Measurements from ENCODE around the gene PRB3.
A peak's percentile ranks its signal among the peaks of the same experiment; 100 is the strongest.

Gene PRB3

DNA sequence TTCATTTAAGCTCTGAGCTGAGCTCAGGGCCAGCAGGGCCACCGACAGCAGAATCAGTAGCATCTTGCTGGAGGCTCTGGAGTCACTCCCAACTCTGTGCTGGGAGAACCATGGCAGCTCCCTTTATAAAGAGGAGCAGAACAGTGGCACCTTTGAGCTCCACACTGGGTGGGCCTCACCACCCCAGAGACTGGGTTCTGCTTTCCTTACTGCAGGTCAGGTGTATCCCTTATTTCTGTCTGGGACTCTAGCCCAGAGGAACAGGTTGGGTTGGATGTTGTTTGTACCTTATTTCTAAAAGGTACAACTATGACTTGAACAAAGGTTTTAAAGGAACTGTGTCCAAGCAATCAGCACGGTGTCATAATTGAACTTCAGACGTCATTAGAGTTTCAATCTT, at the start of gene PRB3:
PRB3 (minus strand) TSS at position 101 of the 400 bp plus-strand sequence; CDS start at position 63, 38 bp downstream.
- DNase-seq, result no peak

- no peak for DNase-seq
These were observed 40.8 kb upstream of the PRB3 start, which contains the start of gene PRB4 for GRCh38 chr12:11310336-11310735. Gene PRB4, minus strand, starts transcription at chr12:11310436. Its CDS starts 38 bp downstream, at chr12:11310398.

- DNase-seq, result no peak
These were observed 37.6 kb upstream of the PRB3 start for GRCh38 chr12:11307143-11307542.

- no peak for DNase-seq
These were observed 3.9 kb upstream of the PRB3 start for GRCh38 chr12:11273449-11273848.

DNA sequence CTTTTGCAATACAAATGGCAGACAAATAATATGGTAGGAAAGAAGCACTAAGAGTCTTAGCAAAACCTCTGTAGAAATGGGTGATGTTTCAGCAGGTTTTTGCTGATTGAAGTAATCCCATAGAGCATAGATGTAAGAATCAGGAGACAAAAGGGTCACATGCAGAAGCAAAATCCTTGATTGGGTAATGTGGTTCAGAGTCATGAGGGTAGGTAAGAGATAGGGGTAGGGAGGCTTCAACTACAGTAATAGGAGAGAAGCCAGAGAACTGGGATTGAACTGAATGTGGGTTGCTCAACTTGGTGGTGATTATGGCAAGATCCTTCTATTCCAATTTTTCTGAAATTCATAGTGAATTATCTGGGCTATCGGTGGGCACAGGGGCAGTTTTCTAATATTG, 5.0 kb downstream of the PRB3 start:
- no peak for DNase-seq

GRCh38 chr12:11246489-11246888, 23.0 kb downstream of the PRB3 start:
- DNase-seq, result no peak

GRCh38 chr12:11242656-11243055, 26.9 kb downstream of the PRB3 start:
- DNase-seq, result no peak

DNA sequence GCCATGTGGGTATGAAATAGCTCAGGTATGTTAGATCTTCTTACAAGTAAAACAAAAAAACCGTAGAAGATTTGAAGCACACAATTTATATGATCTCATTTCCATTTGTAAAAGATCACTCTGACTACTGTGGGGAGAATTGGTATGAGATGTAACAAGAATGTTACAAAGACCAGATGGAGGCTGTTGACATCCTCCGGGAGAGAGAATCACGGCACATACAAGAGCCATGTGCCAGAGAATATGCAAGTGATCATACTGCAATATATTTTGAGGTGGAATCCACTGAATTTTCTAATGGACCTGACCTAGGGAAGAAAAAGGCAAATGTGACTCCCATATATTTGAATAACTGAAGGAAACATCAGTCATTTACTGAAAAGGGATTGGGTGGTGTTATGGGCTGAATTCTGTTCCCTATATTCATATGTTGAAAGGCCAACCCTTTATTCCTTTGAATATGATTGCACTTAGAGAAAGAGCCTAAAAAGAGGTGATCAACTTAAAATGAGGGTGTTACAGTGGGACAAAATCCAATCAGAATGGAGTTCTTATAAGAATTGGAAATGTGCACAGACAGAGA, 29.1 kb downstream of the PRB3 start:
- no peak for DNase-seq

GRCh38 chr12:11238275-11238674, 31.2 kb downstream of the PRB3 start:
- no peak for DNase-seq

DNA sequence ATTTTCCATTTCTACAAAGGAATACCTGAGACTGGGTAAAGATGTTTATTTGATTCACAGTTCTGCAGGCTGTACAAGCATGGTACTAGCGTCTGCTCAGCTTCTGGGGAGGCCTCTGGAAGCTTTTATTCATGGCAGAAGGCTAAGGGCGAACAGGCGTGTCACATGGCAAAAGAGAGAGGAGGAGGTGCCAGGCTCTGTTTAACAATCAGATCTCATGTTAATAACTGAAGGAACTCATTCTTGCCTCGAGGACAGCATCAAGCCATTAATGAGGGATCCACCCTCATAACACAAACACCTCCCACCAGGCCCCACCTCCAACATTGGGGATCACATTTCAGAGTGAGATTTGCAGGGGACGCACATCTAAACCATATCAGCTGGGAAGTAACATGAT, 36.0 kb downstream of the PRB3 start:
- DNase-seq, result no peak

- DNase-seq, result peak; percentile 47 to 80 (median 56)
These were observed 41.1 kb downstream of the PRB3 start for GRCh38 chr12:11228296-11228879.

DNA sequence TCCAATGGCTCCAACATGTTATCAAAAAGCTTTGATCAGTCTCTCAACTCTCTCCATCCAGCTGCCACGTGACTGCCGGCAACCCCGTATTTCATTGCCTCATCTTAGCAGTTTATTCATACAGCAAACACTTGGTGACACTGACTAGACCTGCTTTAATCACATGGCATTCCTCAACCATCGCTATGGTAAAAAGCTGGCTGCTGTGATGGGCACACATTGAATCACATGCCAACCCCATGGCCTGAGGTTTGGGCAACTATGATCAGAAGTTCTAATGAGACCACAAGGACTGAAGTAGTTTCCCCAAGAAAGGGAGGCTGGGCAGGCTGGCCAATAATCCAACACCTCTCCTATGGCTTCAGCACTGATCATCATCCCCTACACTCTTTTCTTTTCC, 42.1 kb downstream of the PRB3 start:
- DNase-seq, result no peak

All from NCI-H1417 (cell line).